ENCODE measurements around the gene PPP1R15B.

DNA sequence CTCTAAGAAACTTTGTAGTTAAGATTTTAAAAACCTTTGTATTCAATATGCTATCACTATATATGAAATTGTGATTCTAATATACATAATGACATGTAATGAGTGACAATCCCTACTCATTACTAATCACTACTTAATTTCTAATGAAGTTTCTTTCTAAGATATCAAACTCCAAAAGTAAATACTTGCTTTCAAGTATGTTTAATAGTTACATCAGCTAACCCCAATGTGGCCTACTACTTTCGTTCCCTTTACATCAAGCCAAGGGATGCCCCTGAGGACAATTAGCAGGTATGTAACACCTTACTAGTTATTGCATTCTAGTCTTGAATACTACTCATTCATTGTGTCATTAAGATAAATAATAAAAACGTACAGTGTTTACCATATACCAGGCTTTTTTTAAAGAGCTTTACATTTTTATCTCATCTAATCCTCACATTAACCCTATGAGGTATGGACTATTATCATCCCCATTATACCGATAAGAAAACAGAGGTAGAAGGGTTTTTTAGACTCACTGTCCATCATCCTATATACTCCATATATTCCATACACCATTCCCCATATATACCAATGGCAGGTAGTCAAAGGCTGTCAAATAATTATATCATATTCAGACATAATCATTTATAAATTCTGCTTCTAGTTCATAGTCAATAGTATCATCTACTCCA, 4.2 kb downstream of the PPP1R15B start:
- TF ChIP-seq, protein P1, sequence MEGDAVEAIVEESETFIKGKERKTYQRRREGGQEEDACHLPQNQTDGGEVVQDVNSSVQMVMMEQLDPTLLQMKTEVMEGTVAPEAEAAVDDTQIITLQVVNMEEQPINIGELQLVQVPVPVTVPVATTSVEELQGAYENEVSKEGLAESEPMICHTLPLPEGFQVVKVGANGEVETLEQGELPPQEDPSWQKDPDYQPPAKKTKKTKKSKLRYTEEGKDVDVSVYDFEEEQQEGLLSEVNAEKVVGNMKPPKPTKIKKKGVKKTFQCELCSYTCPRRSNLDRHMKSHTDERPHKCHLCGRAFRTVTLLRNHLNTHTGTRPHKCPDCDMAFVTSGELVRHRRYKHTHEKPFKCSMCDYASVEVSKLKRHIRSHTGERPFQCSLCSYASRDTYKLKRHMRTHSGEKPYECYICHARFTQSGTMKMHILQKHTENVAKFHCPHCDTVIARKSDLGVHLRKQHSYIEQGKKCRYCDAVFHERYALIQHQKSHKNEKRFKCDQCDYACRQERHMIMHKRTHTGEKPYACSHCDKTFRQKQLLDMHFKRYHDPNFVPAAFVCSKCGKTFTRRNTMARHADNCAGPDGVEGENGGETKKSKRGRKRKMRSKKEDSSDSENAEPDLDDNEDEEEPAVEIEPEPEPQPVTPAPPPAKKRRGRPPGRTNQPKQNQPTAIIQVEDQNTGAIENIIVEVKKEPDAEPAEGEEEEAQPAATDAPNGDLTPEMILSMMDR (IDR thresholded peaks at IDR 0.05), result no peak
- no peak for TF ChIP-seq EZH2 (IDR thresholded peaks at IDR 0.05; ENCODE audit: borderline replicate concordance, insufficient read depth, low read depth, low read length, poor library complexity, severe bottlenecking)
